ENCODE data around the gene OASL.

GRCh38 chr12:121010860-121011259, 28.2 kb downstream of the OASL start:
- TF ChIP-seq CTCF (IDR thresholded peaks at IDR 0.05): no peak
- TF ChIP-seq POLR2A (IDR thresholded peaks at IDR 0.05): no peak
